Esophagus muscularis mucosa (tissue), 4 donors: ENCODE measurements around the gene PI4K2A. TPM values are rescaled to one million over a fixed set of nuclear protein-coding genes. Genes with fewer than 3 reads are reported as not detected.

ENCODE experiments used
- DNase-seq: peaks from one replicate; pipeline ENCODE4 v3.0.0-alpha.2; 2017; ENCODE audit errors: extremely low spot score
- H3K27ac ChIP-seq, 4 donors: fragments of 200-600 bp; sonication (generic); replicated peaks in 1 of 4; 1 replicate in 3 of 4; 2 replicates in 1 of 4; pipeline ENCODE4 v1.5.1; 2016 to 2019; ENCODE audit warnings: mild to moderate bottlenecking in 1 of 4
- H3K27me3 ChIP-seq, 4 donors: fragments of 200-600 bp; sonication (generic); one replicate each; pipeline versions ENCODE4 v1.5.1 to v1.6.0; 2016 to 2019
- H3K36me3 ChIP-seq, 4 donors: fragments of 200-600 bp; sonication (generic); one replicate each; pipeline ENCODE4 v1.5.1; 2016 to 2019
- H3K4me1 ChIP-seq, 4 donors: fragments of 200-600 bp; sonication (generic); one replicate each; pipeline ENCODE4 v1.5.1; 2016 to 2019
- H3K4me3 ChIP-seq, 4 donors: fragments of 200-600 bp; sonication (generic); 1 replicate in 2 of 4; 2 replicates in 2 of 4; pipeline ENCODE4 v1.5.1; 2016 to 2019; ENCODE audit warnings: mild to moderate bottlenecking in 4 of 4, moderate library complexity in 1 of 4
- H3K9me3 ChIP-seq, 4 donors: fragments of 200-600 bp; sonication (generic); 1 replicate in 3 of 4; 2 replicates in 1 of 4; pipeline ENCODE4 v1.5.1; 2016 to 2019
- EP300 ChIP-seq: sonication (generic); formaldehyde crosslinking; IDR thresholded peaks from one replicate; pipeline ENCODE4 v1.6.1; 2017; ENCODE audit warnings: antibody characterized with exemption
- POLR2A ChIP-seq: fragments of 450-650 bp; IDR thresholded peaks from one replicate; pipeline ENCODE4 v1.6.1; 2017; ENCODE audit warnings: antibody characterized with exemption, moderate library complexity, mild to moderate bottlenecking, low read depth
- POLR2AphosphoS5 ChIP-seq, 2 donors: sonication (generic); formaldehyde crosslinking; IDR thresholded peaks; one replicate each; pipeline ENCODE4 v1.6.1; 2017; ENCODE audit warnings: antibody characterized with exemption in 2 of 2
- WGBS: methylation state at CpG from one replicate; pipeline ENCODE4 v1.1.5; 2018; 5-methylcytosine and 5-hydroxymethylcytosine counted together
- intact Hi-C: fragments of 100-400 bp; cut with DNase I; formaldehyde crosslinking; loops from one replicate; pipeline ENCODE4 v1.15.1; 2023
- total RNA-seq, 4 donors: library from RNA; depleted of rRNA; stranded (reverse); fragments of >200 nt; gene quantifications; one replicate each; pipeline versions ENCODE4 v1.1.0 to v1.2.1, GENCODE V29; 2016
- TF ChIP-seq, protein P1 (sequence below), 3 experiments: fragments of 200-600 bp in 2 of 3; fragments of 450-650 bp in 1 of 3; sonication (generic) in 2 of 3; IDR thresholded peaks; one replicate each; pipeline ENCODE4 v1.5.1; 2017 to 2019; ENCODE audit warnings: antibody characterized with exemption in 3 of 3, mild to moderate bottlenecking in 2 of 3, moderate library complexity in 1 of 3

PI4K2A gene
- total RNA-seq, 4 donors from 2014 or later: 17.0 to 27.3 (median 24.1) TPM

DNA sequence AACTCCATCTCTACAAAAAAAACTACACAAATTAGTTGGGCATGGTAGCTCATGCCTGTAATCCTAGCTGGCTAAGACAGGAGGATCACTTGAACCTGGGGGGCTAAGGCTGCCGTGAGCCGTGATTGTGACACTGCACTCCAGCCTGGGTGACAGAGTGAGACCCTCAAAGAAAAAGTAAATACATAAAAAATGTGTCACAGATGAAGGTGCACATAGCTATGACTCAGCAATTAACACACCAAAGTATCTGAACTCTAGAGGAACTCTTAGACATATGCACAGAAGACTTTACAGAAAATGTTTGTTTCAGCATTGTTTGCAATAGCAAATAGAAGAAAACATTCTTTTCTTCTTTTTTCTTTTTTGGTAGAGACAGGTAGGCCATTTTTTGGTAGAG, 42.7 kb upstream of the PI4K2A start:
- WGBS: 96% methylated on average over 2 of the region's 2 CpGs
- TF ChIP-seq, protein P1, sequence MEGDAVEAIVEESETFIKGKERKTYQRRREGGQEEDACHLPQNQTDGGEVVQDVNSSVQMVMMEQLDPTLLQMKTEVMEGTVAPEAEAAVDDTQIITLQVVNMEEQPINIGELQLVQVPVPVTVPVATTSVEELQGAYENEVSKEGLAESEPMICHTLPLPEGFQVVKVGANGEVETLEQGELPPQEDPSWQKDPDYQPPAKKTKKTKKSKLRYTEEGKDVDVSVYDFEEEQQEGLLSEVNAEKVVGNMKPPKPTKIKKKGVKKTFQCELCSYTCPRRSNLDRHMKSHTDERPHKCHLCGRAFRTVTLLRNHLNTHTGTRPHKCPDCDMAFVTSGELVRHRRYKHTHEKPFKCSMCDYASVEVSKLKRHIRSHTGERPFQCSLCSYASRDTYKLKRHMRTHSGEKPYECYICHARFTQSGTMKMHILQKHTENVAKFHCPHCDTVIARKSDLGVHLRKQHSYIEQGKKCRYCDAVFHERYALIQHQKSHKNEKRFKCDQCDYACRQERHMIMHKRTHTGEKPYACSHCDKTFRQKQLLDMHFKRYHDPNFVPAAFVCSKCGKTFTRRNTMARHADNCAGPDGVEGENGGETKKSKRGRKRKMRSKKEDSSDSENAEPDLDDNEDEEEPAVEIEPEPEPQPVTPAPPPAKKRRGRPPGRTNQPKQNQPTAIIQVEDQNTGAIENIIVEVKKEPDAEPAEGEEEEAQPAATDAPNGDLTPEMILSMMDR (IDR thresholded peaks at IDR 0.05): no peak
- TF ChIP-seq POLR2AphosphoS5 (IDR thresholded peaks at IDR 0.05): no peak
- no peak for TF ChIP-seq EP300
- no peak for TF ChIP-seq POLR2A

DNA sequence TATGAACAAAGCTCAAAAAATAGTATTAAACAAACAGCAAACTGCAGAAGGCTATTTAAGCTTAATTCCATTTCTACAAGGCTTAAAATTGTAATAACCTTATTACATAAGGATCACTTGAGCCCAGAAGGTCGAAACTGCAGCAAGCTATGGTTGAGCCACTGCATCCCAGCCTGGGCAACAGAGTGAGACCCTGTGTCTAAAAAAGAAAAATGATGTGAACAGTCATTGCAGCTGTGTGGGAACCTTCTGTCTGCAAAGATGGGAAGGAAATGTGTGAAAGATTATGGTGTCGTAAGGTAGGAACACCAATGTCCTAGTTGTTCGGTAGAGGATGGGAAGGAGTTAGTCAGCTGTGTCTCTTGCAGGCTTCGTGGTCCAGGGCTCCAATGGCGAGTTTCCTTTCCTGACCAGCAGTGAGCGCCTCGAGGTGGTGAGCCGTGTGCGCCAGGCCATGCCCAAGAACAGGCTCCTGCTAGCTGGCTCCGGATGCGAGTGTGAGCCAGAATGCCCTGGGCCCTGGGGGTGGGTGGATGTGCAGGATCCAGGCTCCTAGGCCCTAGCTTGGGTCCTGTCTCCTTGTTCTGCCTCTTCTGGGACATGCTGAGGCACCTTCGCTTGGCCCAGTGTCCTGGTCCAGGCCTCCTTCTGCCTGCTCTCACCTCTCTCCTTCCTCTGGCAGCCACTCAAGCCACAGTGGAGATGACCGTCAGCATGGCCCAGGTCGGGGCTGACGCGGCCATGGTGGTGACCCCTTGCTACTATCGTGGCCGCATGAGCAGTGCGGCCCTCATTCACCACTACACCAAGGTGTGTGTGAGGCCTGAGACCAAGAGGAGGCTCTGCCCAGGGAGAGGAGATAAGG, 41.8 kb upstream of the PI4K2A start:
- TF ChIP-seq, protein P1 (IDR thresholded peaks at IDR 0.05): no peak
- no peak for TF ChIP-seq POLR2AphosphoS5 (IDR thresholded peaks at IDR 0.05)
- no peak for TF ChIP-seq EP300
- no peak for TF ChIP-seq POLR2A
- Histone ChIP-seq H3K27ac (peak overlapping the region in 3 of 4 donors; percentile 93), H3K4me1 (peaks cover 30 to 45% (median 37%) of the 10 kb centered on the region in 4 donors), H3K27me3 (no peaks in the 10 kb centered on the region), H3K9me3 (no peaks in the 10 kb centered on the region), H3K4me3 (no peak overlapping the region), H3K36me3 (no peaks in the 10 kb centered on the region)
- DNase-seq: no peak
- 82% methylated on average over 19 of the region's 19 CpGs for WGBS
- intact Hi-C loops: no loop called here

More for the DNA sequence above, 42.7 kb upstream of the PI4K2A start:
- Histone ChIP-seq H3K4me3 (no peak overlapping the region), H3K9me3 (no peaks in the 10 kb centered on the region), H3K4me1 (peaks cover 32 to 54% (median 46%) of the 10 kb centered on the region in 4 donors), H3K27ac (peak overlapping the region; percentile 86 to 93 (median 93)), H3K27me3 (no peaks in the 10 kb centered on the region), H3K36me3 (no peaks in the 10 kb centered on the region)
- no peak for DNase-seq
- intact Hi-C loops: no loop called here

DNA sequence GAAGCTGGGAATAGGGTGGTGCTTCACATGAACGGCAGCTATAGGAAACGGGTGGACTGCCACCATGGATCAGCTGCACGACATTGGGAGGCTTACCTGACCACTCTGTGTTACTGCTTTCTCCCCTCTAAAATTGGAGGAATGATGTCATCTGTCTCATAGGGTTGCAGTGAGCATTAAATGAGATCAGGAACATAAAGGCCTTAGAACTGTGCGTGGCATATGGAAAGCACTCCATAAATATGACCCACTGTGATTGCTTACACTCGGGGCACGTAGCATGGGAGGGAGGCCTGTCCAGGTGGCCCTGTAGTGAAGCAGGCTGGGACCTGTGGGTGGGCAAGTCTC, 41.2 kb upstream of the PI4K2A start:
- no peak overlapping the region for H3K27ac ChIP-seq

DNA sequence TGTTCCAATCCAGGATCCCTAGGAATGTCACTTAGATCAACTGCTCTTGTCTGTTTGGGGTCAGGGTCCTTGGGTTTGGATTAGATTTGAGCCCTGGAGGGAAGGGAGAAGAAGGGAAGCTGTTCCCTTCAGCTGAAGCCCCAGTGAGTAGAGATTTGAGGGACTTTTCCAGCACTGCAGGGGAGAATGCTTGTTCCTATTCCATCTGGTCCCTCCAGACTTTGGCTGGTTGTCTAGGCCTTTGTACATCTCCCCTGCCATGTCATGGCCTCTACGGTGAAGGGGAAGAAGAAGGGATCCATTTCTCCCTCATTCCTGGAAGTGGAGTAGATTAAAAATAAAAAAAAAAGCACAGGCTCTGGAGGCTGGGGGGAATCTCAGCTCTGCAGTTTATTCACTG, 39.9 kb upstream of the PI4K2A start:
- Histone ChIP-seq H3K36me3 (no peaks in the 10 kb centered on the region), H3K4me3 (no peak overlapping the region), H3K9me3 (no peaks in the 10 kb centered on the region), H3K4me1 (peaks cover 22 to 25% (median 24%) of the 10 kb centered on the region in 4 donors), H3K27ac (no peak overlapping the region), H3K27me3 (no peaks in the 10 kb centered on the region)
- TF ChIP-seq POLR2A (no peak), EP300 (no peak), POLR2AphosphoS5 (IDR thresholded peaks at IDR 0.05) (no peak)
- TF ChIP-seq, protein P1 (IDR thresholded peaks at IDR 0.05): no peak
- WGBS: 100% methylated on average over 1 of the region's 1 CpG
- intact Hi-C loops: no loop called here
- DNase-seq: no peak

More for the DNA sequence above, 41.2 kb upstream of the PI4K2A start:
- no peak for DNase-seq
- Histone ChIP-seq H3K4me1 (peaks cover 26 to 39% (median 33%) of the 10 kb centered on the region in 4 donors), H3K4me3 (no peak overlapping the region), H3K27me3 (no peaks in the 10 kb centered on the region), H3K9me3 (no peaks in the 10 kb centered on the region), H3K36me3 (no peaks in the 10 kb centered on the region)
- intact Hi-C loops: no loop called here
- TF ChIP-seq, protein P1 (IDR thresholded peaks at IDR 0.05): no peak
- no peak for TF ChIP-seq POLR2AphosphoS5 (IDR thresholded peaks at IDR 0.05)
- no peak for TF ChIP-seq POLR2A
- no peak for TF ChIP-seq EP300
- 94% methylated on average over 6 of the region's 6 CpGs for WGBS
